ENCODE results near the gene STK4. TPM values are rescaled to one million over a fixed set of nuclear protein-coding genes. Genes with fewer than 3 reads are reported as not detected.

The STK4 gene
- total and polyA plus RNA-seq, 2 donors (not counting 3 experiments of a cell fraction or from before 2014, with no cell fraction given) = 9.1 to 29.6 TPM

- dilution Hi-C loops (cut with MboI; ENCODE audit: extremely low pct_ligation_motif_present, low sequenced_read_pairs) = no loop called here
- H3K79me2 ChIP-seq (ENCODE audit: control insufficient read depth, insufficient read depth, low read length) = no peaks in the 10 kb centered on the region
- no peaks in the 10 kb centered on the region for H3K9me1 ChIP-seq (replicated peaks; ENCODE audit: control insufficient read depth, extremely low read depth, insufficient read depth, low read length)
- ChIA-PET POLR2A (no interaction called here), CTCF (no interaction called here)
- intact Hi-C loops (cut with micrococcal nuclease) = no loop called here
- FAIRE-seq (no peak), DNase-seq (ENCODE audit: low read depth, low spot score) (no peak)
- H3K9me3 ChIP-seq (replicated peaks; ENCODE audit: control insufficient read depth, insufficient read depth, low read length) = no peaks in the 10 kb centered on the region
- BruUV-seq (replicated peaks) = no TSS peak
- H3K4me1 ChIP-seq (ENCODE audit: control insufficient read depth, extremely low read depth, insufficient read depth, low read length) = no peaks in the 10 kb centered on the region
- H2AFZ ChIP-seq (ENCODE audit: low read depth, low read length) = no peak overlapping the region
- H3K4me3 ChIP-seq (replicated peaks in 1 of 3; ENCODE audit: insufficient read depth in 1 of 3, low read depth in 1 of 3, low read length in 3 of 3) = no peak overlapping the region
- no peaks in the 10 kb centered on the region for H4K20me1 ChIP-seq (replicated peaks; ENCODE audit: control insufficient read depth, extremely low read depth, insufficient read depth, low read length)
- no peak overlapping the region for H3K9ac ChIP-seq (replicated peaks; ENCODE audit: extremely low read depth, insufficient read depth, low read length)
- no peaks in the 10 kb centered on the region for H3K27me3 ChIP-seq (ENCODE audit: control insufficient read depth in 2 of 2, insufficient read depth in 2 of 2, low read length in 2 of 2)
- peaks cover 3 to 7% of the 10 kb centered on the region in 2 experiments for H3K36me3 ChIP-seq (ENCODE audit: control insufficient read depth in 2 of 2, extremely low read depth in 1 of 2, insufficient read depth in 2 of 2, low read length in 2 of 2)
- H3K4me2 ChIP-seq (ENCODE audit: insufficient read depth, low read length) = no peak overlapping the region
- no peak overlapping the region for H3K27ac ChIP-seq (ENCODE audit: insufficient read depth, low read depth, low read length)
- TF ChIP-seq JUN (IDR thresholded peaks at IDR 0.05; ENCODE audit: borderline replicate concordance, insufficient read depth, insufficient read length, low read depth) = no peak
- no peak for TF ChIP-seq FOS (IDR thresholded peaks at IDR 0.05; ENCODE audit: borderline replicate concordance, insufficient read depth, low read length)
- no peak for TF ChIP-seq EZH2 (IDR thresholded peaks at IDR 0.05; ENCODE audit: borderline replicate concordance, low read depth, low read length, severe bottlenecking)
- no peak for TF ChIP-seq CTCF (IDR thresholded peaks at IDR 0.05; ENCODE audit: extremely low read depth in 1 of 2, insufficient read depth in 1 of 2, low read depth in 1 of 2, low read length in 2 of 2)
- no peak for TF ChIP-seq GATA2 (IDR thresholded peaks at IDR 0.05; ENCODE audit: insufficient read depth, insufficient read length, low read depth, low read length)
- TF ChIP-seq MAX (IDR thresholded peaks at IDR 0.05; ENCODE audit: insufficient read depth, insufficient read length) = no peak
- TF ChIP-seq POLR2A (IDR thresholded peaks at IDR 0.05; ENCODE audit: low read depth, low read length) = no peak
- TF ChIP-seq POLR2AphosphoS5 (IDR thresholded peaks at IDR 0.05; ENCODE audit: insufficient read depth, low read depth, low read length) = no peak
These were observed 16.9 kb downstream of the STK4 start for GRCh38 chr20:44983093-44983674.

Measured in endothelial cell of umbilical vein (primary cell).